ENCODE results near the gene ZDHHC16. TPM values are rescaled to one million over a fixed set of nuclear protein-coding genes. Genes with fewer than 3 reads are reported as not detected.

Gene ZDHHC16
- polyA plus RNA-seq, 1 donor (not counting 4 experiments of a cell fraction or from before 2014, with no cell fraction given), result 67.8 TPM

DNA sequence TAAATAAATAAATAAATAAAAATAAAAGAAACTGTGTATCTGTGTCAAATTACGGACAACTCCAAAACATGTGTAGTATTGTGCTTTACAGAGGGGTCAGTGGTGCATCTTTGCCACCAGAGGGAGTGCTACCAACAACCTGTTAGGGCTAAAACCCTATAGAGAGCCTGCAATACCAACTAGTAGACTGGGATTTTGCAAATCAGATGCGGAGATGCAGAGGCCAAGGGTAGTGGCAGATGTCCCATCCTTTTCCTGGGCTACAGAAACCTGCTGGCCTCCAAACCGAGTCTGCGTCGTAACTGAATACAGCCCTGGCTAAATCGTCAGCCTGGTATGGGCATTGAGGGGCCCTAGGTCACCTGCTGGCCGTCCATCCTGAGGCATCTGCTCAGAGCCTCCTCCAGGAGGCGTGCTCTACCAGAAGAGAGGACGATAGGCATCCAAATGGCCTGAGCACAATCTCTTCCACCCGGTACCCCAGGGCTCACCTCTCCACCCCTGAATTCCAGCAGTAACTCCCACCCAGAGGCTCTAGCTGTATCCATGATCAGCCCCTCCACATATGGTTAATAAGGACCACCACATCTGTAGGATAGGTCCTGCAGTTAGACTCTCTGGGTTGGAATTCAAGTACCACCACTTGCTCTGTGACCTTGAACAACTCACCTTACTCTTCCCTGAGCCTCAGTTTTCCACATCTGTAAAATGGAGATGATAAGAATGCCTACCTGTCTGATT is 38.6 kb upstream of the ZDHHC16 start:
- no peak for DNase-seq (ENCODE audit: low read depth, low spot score)
- FAIRE-seq, result peak; percentile 67
- H3K79me2 ChIP-seq (ENCODE audit: control insufficient read depth, insufficient read depth, low read length), result no peaks in the 10 kb centered on the region
- H3K27ac ChIP-seq (ENCODE audit: control insufficient read depth, insufficient read depth, low read length), result peak overlapping the region; percentile 36
- no peak overlapping the region for H3K4me3 ChIP-seq (ENCODE audit: control insufficient read depth in 2 of 3, extremely low read depth in 1 of 3, insufficient read depth in 2 of 3, low read depth in 1 of 3, low read length in 3 of 3)
- H3K36me3 ChIP-seq (ENCODE audit: control insufficient read depth in 2 of 2, extremely low read depth in 1 of 2, insufficient read depth in 2 of 2, low read length in 2 of 2), result no peaks in the 10 kb centered on the region
- no peak overlapping the region for H3K9ac ChIP-seq (ENCODE audit: control insufficient read depth, extremely low read depth, insufficient read depth, low read length)
- no peaks in the 10 kb centered on the region for H3K27me3 ChIP-seq (ENCODE audit: control insufficient read depth, extremely low read depth, insufficient read depth, low read length)
- H3K4me2 ChIP-seq (ENCODE audit: control insufficient read depth, extremely low read depth, insufficient read depth, low read depth, low read length), result peak overlapping the region; percentile 12
- no peak overlapping the region for H2AFZ ChIP-seq (ENCODE audit: control insufficient read depth, low read length)
- no peaks in the 10 kb centered on the region for H4K20me1 ChIP-seq (ENCODE audit: control insufficient read depth, extremely low read depth, insufficient read depth, low read length)
- H3K9me3 ChIP-seq (ENCODE audit: control insufficient read depth, low read depth, low read length), result no peaks in the 10 kb centered on the region
- dilution Hi-C loops (cut with MboI; ENCODE audit: extremely low pct_ligation_motif_present, low sequenced_read_pairs), result no loop called here
- TF ChIP-seq, protein P1, sequence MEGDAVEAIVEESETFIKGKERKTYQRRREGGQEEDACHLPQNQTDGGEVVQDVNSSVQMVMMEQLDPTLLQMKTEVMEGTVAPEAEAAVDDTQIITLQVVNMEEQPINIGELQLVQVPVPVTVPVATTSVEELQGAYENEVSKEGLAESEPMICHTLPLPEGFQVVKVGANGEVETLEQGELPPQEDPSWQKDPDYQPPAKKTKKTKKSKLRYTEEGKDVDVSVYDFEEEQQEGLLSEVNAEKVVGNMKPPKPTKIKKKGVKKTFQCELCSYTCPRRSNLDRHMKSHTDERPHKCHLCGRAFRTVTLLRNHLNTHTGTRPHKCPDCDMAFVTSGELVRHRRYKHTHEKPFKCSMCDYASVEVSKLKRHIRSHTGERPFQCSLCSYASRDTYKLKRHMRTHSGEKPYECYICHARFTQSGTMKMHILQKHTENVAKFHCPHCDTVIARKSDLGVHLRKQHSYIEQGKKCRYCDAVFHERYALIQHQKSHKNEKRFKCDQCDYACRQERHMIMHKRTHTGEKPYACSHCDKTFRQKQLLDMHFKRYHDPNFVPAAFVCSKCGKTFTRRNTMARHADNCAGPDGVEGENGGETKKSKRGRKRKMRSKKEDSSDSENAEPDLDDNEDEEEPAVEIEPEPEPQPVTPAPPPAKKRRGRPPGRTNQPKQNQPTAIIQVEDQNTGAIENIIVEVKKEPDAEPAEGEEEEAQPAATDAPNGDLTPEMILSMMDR (optimal IDR thresholded peaks at IDR 0.05 in 1 of 3, IDR thresholded peaks at IDR 0.05 in 1 of 3, conservative IDR thresholded peaks at IDR 0.05 in 1 of 3; ENCODE audit: extremely low read depth in 1 of 3, insufficient read depth in 2 of 3, low read length in 3 of 3), result peak; percentile 53 to 83 (median 83)
- no peak for TF ChIP-seq EZH2 (IDR thresholded peaks at IDR 0.05; ENCODE audit: low read length)
- peaks cover 25% of the 10 kb centered on the region for H3K4me1 ChIP-seq (ENCODE audit: control insufficient read depth, extremely low read depth, insufficient read depth, low read length)
- no peaks in the 10 kb centered on the region for H3K9me1 ChIP-seq (ENCODE audit: control insufficient read depth, extremely low read depth, insufficient read depth, low read length)

DNA sequence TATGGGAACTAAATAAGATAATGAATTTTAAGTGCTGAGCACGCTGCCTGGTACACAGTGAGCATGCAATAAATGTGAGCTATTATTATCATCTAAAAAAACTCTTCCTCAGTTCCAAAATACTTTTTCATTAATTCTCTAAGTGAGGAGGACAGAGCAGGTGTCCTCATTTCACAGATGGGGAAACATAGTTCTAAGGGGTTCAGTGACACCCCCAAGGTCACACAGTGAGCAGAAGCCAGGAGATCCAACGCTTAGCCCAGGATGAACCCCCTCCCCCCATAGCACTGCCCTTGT is 38.1 kb upstream of the ZDHHC16 start:
- dilution Hi-C loops (cut with MboI; ENCODE audit: extremely low pct_ligation_motif_present, low sequenced_read_pairs), result no loop called here
- Histone ChIP-seq H3K27ac (ENCODE audit: control insufficient read depth, insufficient read depth, low read length) (peak overlapping the region; percentile 17), H3K9ac (ENCODE audit: control insufficient read depth, extremely low read depth, insufficient read depth, low read length) (no peak overlapping the region), H3K4me2 (ENCODE audit: control insufficient read depth, extremely low read depth, insufficient read depth, low read depth, low read length) (peak overlapping the region; percentile 12), H2AFZ (ENCODE audit: control insufficient read depth, low read length) (no peak overlapping the region), H3K4me1 (ENCODE audit: control insufficient read depth, extremely low read depth, insufficient read depth, low read length) (peaks cover 30% of the 10 kb centered on the region), H3K36me3 (ENCODE audit: control insufficient read depth in 2 of 2, extremely low read depth in 1 of 2, insufficient read depth in 2 of 2, low read length in 2 of 2) (no peaks in the 10 kb centered on the region), H3K9me1 (ENCODE audit: control insufficient read depth, extremely low read depth, insufficient read depth, low read length) (no peaks in the 10 kb centered on the region), H3K9me3 (ENCODE audit: control insufficient read depth, low read depth, low read length) (no peaks in the 10 kb centered on the region), H4K20me1 (ENCODE audit: control insufficient read depth, extremely low read depth, insufficient read depth, low read length) (no peaks in the 10 kb centered on the region), H3K4me3 (ENCODE audit: control insufficient read depth in 2 of 3, extremely low read depth in 1 of 3, insufficient read depth in 2 of 3, low read depth in 1 of 3, low read length in 3 of 3) (peak overlapping the region in 1 of 3 experiments; percentile 4), H3K79me2 (ENCODE audit: control insufficient read depth, insufficient read depth, low read length) (no peaks in the 10 kb centered on the region), H3K27me3 (ENCODE audit: control insufficient read depth, extremely low read depth, insufficient read depth, low read length) (no peaks in the 10 kb centered on the region)
- TF ChIP-seq, protein P1 (optimal IDR thresholded peaks at IDR 0.05 in 1 of 3, IDR thresholded peaks at IDR 0.05 in 1 of 3, conservative IDR thresholded peaks at IDR 0.05 in 1 of 3; ENCODE audit: extremely low read depth in 1 of 3, insufficient read depth in 2 of 3, low read length in 3 of 3), result no peak
- TF ChIP-seq EZH2 (IDR thresholded peaks at IDR 0.05; ENCODE audit: low read length), result no peak
- DNase-seq (ENCODE audit: low read depth, low spot score) (no peak), FAIRE-seq (no peak)
